ENCODE results near the gene ZNF77.
"Not testable (repeated sequence)": the region's sequence is repeated elsewhere in the genome, so short reads cannot be mapped to it uniquely, and the experiment has no call there.

Gene ZNF77

GRCh38 chr19:2923510-2923909, 21.3 kb downstream of the ZNF77 start:
- DNase-seq (ENCODE audit: low read depth): peak; percentile 94

DNA sequence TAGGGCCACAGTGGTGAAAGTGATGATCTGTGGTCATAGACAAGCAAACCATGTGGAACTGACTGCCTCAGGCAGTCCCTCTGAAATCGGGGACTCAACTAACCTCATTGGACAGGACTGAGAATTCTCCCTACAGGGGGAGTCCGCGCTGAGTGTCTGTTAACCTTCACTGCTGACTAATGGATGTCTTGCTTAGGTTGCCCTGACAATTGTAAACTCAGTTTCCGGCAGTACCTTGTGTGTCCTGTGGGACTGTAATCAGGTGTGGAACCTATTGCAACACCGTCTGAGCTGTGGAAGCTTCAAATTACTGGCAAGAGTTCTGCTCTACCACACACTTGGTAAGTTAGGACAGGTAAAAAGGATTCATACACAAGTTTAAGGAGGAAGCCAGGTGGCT, 21.8 kb downstream of the ZNF77 start:
- no peak overlapping the region for H3K4me3 ChIP-seq (ENCODE audit: control insufficient read depth, low read depth, low read length)
- DNase-seq (ENCODE audit: low read depth): no peak
- TF ChIP-seq CTCF (IDR thresholded peaks at IDR 0.05; ENCODE audit: control insufficient read depth, insufficient read depth, low read depth, low read length, missing control alignments): no peak

More at GRCh38 chr19:2923510-2923909, 21.3 kb downstream of the ZNF77 start:
- no peak for TF ChIP-seq CTCF (IDR thresholded peaks at IDR 0.05; ENCODE audit: control insufficient read depth, insufficient read depth, low read depth, low read length, missing control alignments)
- H3K4me3 ChIP-seq (ENCODE audit: control insufficient read depth, low read depth, low read length): no peak overlapping the region

DNA sequence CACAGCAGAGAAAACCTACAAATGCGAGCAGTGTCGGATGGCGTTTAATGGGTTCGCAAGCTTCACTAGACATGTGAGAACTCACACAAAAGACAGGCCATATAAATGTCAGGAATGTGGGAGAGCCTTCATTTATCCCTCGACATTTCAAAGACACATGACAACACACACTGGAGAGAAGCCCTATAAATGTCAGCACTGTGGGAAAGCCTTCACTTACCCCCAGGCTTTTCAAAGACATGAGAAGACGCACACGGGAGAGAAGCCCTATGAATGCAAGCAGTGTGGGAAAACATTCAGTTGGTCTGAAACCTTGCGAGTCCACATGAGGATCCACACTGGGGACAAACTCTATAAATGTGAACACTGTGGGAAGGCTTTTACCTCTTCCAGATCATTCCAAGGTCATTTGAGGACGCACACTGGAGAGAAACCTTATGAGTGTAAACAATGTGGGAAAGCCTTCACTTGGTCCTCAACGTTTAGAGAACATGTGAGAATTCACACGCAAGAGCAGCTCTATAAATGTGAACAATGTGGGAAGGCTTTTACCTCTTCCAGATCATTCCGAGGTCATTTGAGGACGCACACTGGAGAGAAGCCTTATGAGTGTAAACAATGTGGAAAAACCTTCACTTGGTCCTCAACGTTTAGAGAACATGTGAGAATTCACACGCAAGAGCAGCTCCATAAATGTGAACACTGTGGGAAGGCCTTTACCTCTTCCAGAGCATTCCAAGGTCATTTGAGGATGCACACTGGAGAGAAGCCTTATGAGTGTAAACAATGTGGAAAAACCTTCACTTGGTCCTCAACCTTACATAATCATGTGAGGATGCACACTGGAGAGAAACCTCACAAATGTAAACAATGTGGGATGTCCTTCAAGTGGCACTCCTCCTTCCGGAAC, 27.2 kb downstream of the ZNF77 start:
- H3K4me3 ChIP-seq (ENCODE audit: control insufficient read depth, low read depth, low read length): no peak overlapping the region
- DNase-seq (ENCODE audit: low read depth): no peak

DNA sequence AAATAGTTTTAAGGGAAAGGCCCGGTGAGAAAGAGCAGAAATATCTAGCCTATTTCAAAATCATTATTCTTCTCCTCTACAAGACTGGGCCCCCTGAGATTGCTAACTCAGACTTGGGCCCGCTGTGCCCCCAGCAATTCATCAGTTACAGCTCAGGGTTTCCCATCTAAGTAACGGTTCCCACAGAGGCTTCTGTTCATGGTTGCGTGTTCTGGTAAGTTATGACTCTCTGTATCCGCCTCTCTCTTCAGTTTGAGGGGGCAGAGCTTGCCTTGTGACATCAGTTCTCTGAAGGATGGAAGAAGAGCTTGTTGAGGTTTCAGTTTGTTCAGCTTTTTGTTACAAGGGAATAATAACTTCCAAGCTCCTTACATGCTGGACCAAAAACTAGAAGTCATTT, 32.5 kb downstream of the ZNF77 start:
- TF ChIP-seq CTCF (IDR thresholded peaks at IDR 0.05; ENCODE audit: control insufficient read depth, insufficient read depth, low read depth, low read length, missing control alignments): no peak

More for the DNA sequence above, 27.2 kb downstream of the ZNF77 start:
- TF ChIP-seq CTCF (IDR thresholded peaks at IDR 0.05; ENCODE audit: control insufficient read depth, insufficient read depth, low read depth, low read length, missing control alignments): no peak

DNA sequence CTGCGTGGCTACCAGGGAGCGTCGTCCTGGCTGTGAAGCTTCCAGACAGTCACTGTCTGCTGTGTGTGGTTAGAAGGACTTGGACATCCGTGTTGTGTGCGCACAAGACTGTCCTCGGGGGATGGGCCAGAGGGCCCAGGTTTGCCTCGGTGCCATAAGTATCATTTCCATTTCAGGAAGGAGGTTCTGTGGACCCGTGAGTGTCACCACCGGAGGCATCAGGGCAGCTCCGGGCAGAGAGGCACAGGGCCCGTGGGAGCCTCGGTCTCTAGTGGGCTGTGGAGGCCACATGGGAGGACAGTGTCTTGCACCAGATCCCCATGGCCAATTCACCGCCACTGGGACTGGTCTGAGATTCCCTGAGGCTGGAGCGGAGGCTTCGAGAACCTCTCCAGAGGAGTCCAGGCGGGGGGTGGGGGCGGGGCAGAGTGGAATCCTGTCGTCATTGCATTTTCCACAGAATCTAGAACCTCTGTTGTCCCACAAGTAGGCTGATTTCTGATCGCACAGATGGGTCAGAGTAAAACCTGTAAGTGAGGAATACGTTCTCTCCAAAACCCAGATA, 38.1 kb downstream of the ZNF77 start:
- TF ChIP-seq CTCF (IDR thresholded peaks at IDR 0.05; ENCODE audit: control insufficient read depth, insufficient read depth, low read depth, low read length, missing control alignments): no peak
- no peak overlapping the region for H3K4me3 ChIP-seq (ENCODE audit: control insufficient read depth, low read depth, low read length)
- DNase-seq (ENCODE audit: low read depth): no peak

More for the DNA sequence above, 32.5 kb downstream of the ZNF77 start:
- DNase-seq (ENCODE audit: low read depth): no peak
- H3K4me3 ChIP-seq (ENCODE audit: control insufficient read depth, low read depth, low read length): no peak overlapping the region

DNA sequence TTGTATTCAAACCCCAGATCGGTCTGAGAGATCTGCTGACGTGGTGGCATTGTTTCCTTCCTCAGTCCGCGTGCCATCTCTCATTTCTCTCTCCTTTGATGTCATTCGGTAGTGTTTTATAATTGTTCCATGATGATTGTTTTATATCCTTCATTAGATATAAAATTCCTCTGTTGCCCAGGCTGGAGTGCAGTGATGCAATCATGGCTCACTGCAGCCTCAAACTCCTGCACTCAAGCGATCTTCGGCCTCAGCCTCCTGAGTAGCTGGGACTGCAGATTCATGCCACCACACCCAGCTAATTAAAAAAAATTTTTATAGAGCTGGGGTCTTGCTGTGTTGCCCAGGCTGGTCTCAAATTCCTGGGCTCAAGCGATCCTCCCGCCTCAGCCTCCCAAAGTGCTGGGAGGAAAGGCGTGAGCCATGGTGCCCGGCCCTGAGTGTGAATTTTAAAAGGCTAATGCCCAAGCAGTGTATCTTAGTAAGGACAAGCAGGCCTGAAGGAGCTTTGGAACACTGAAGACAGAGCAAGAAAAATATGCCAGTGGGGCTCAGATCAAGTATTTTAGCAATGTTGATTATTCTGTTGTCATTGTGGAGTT, 38.8 kb downstream of the ZNF77 start:
- no peak for DNase-seq (ENCODE audit: low read depth)
- no peak for TF ChIP-seq CTCF (IDR thresholded peaks at IDR 0.05; ENCODE audit: control insufficient read depth, insufficient read depth, low read depth, low read length, missing control alignments)
- H3K4me3 ChIP-seq (ENCODE audit: control insufficient read depth, low read depth, low read length): no peak overlapping the region

- not testable (repeated sequence) for DNase-seq (ENCODE audit: low read depth); H3K4me3 ChIP-seq (ENCODE audit: control insufficient read depth, low read depth, low read length)
Observed at GRCh38 chr19:2903326-2903725, 41.4 kb downstream of the ZNF77 start.

All from AG09309 (cell line).